Ishikawa (cell line): ENCODE data around the gene ST6GALNAC6.

Experiments used
- CEBPB ChIP-seq: IDR thresholded peaks from 2 replicates; pipeline ENCODE4 v1.6.1; 2012
- EGR1 ChIP-seq: IDR thresholded peaks from 2 replicates; pipeline ENCODE4 v1.6.1; 2012
- EP300 ChIP-seq: IDR thresholded peaks from 2 replicates; pipeline ENCODE4 v1.6.1; 2012; ENCODE audit warnings: borderline replicate concordance
- FOXM1 ChIP-seq: IDR thresholded peaks from 2 replicates; pipeline ENCODE4 v1.6.1; 2012; ENCODE audit warnings: low read depth, borderline replicate concordance
- NFIC ChIP-seq: IDR thresholded peaks from 2 replicates; pipeline ENCODE4 v1.6.1; 2012
- RAD21 ChIP-seq: IDR thresholded peaks from 2 replicates; pipeline ENCODE4 v1.6.1; 2012; ENCODE audit warnings: low read depth
- TAF1 ChIP-seq: IDR thresholded peaks from 2 replicates; pipeline ENCODE4 v1.6.1; 2012; ENCODE audit warnings: low read depth, mild to moderate bottlenecking
- TCF12 ChIP-seq: IDR thresholded peaks from 2 replicates; pipeline ENCODE4 v1.6.1; 2012; ENCODE audit warnings: low read depth
- YY1 ChIP-seq: IDR thresholded peaks from 2 replicates; pipeline ENCODE4 v1.6.1; 2012; ENCODE audit warnings: low read depth
- TF ChIP-seq, protein P1 (sequence below): IDR thresholded peaks from 2 replicates; pipeline ENCODE4 v1.6.1; 2012
- TF ChIP-seq, protein P2 (sequence below): IDR thresholded peaks from 2 replicates; pipeline ENCODE4 v1.6.1; 2012; ENCODE audit warnings: low read depth, mild to moderate bottlenecking

DNA sequence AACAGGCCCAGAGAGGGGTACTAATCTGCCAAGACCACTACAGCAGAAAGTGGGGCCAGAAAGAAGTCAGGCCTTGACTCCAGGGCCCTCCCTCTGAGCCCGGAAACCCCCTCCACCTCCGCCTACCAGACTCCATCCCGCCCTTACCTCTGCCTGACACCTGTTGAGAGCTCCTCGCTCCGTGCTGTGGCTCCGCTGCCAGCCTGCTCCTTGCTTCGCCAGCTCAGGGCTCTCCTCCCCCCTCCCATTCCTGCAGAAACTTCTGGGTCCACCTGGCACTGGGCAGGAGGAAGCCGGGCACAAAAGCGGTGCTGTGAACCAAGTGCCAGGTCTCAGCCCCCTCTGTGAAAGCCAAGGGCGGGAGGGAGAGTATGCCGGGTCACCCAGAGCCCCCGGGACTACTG lies 6.4 kb upstream of the ST6GALNAC6 start:
- TF ChIP-seq EP300 (no peak), EGR1 (no peak), RAD21 (no peak), TCF12 (no peak), NFIC (no peak), YY1 (no peak), TAF1 (no peak), CEBPB (no peak), FOXM1 (no peak)
- TF ChIP-seq, protein P1, sequence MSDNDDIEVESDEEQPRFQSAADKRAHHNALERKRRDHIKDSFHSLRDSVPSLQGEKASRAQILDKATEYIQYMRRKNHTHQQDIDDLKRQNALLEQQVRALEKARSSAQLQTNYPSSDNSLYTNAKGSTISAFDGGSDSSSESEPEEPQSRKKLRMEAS, result no peak
- TF ChIP-seq, protein P2, sequence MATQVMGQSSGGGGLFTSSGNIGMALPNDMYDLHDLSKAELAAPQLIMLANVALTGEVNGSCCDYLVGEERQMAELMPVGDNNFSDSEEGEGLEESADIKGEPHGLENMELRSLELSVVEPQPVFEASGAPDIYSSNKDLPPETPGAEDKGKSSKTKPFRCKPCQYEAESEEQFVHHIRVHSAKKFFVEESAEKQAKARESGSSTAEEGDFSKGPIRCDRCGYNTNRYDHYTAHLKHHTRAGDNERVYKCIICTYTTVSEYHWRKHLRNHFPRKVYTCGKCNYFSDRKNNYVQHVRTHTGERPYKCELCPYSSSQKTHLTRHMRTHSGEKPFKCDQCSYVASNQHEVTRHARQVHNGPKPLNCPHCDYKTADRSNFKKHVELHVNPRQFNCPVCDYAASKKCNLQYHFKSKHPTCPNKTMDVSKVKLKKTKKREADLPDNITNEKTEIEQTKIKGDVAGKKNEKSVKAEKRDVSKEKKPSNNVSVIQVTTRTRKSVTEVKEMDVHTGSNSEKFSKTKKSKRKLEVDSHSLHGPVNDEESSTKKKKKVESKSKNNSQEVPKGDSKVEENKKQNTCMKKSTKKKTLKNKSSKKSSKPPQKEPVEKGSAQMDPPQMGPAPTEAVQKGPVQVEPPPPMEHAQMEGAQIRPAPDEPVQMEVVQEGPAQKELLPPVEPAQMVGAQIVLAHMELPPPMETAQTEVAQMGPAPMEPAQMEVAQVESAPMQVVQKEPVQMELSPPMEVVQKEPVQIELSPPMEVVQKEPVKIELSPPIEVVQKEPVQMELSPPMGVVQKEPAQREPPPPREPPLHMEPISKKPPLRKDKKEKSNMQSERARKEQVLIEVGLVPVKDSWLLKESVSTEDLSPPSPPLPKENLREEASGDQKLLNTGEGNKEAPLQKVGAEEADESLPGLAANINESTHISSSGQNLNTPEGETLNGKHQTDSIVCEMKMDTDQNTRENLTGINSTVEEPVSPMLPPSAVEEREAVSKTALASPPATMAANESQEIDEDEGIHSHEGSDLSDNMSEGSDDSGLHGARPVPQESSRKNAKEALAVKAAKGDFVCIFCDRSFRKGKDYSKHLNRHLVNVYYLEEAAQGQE, result no peak
